Activated T-cell treated with anti-CD3 and anti-CD28 coated beads for 4 hours (primary cell): Measurements from ENCODE around the gene MT1M.
"Not testable (repeated sequence)": the region's sequence is repeated elsewhere in the genome, so short reads cannot be mapped to it uniquely, and the experiment has no call there.

ENCODE experiments used
- DNase-seq: peaks from one replicate; pipeline ENCODE4 v3.0.0-alpha.2; 2020

MT1M gene

GRCh38 chr16:56632156-56632847 lies at the start of gene MT1M:
TSS of gene MT1M (plus strand) at chr16:56632659. CDS start at chr16:56632732, 73 bp downstream.
- no peak for DNase-seq

- DNase-seq: not testable (repeated sequence)
These were observed 49.5 kb upstream of the MT1M start for GRCh38 chr16:56582911-56583310.

- DNase-seq: no peak
These were observed 48.9 kb upstream of the MT1M start for GRCh38 chr16:56583351-56584168.

GRCh38 chr16:56584276-56584675 lies 48.2 kb upstream of the MT1M start:
- DNase-seq: no peak

GRCh38 chr16:56588781-56589140 lies 43.7 kb upstream of the MT1M start:
- DNase-seq: no peak

- DNase-seq: no peak
These were observed 43.1 kb upstream of the MT1M start, which contains the start of gene MT3 for GRCh38 chr16:56589141-56590039. TSS of gene MT3 (plus strand) at chr16:56589528. CDS start at chr16:56589591, 63 bp downstream.

GRCh38 chr16:56591377-56592060 lies 40.9 kb upstream of the MT1M start:
- DNase-seq: no peak

- DNase-seq: no peak
These were observed 38.7 kb upstream of the MT1M start for GRCh38 chr16:56593573-56594291.

GRCh38 chr16:56594292-56594619 lies 38.2 kb upstream of the MT1M start:
- no peak for DNase-seq

GRCh38 chr16:56600398-56600999 lies 32.0 kb upstream of the MT1M start:
- DNase-seq: no peak

GRCh38 chr16:56601325-56601724 lies 31.1 kb upstream of the MT1M start:
- no peak for DNase-seq

GRCh38 chr16:56603589-56603988 lies 28.9 kb upstream of the MT1M start:
- no peak for DNase-seq

GRCh38 chr16:56604966-56605365 lies 27.5 kb upstream of the MT1M start:
- no peak for DNase-seq

GRCh38 chr16:56605475-56605874 lies 27.0 kb upstream of the MT1M start:
- DNase-seq: no peak

- no peak for DNase-seq
These were observed 26.4 kb upstream of the MT1M start for GRCh38 chr16:56606071-56606475.

GRCh38 chr16:56606476-56607108 lies 25.9 kb upstream of the MT1M start:
- DNase-seq: no peak

- no peak for DNase-seq
These were observed 25.3 kb upstream of the MT1M start for GRCh38 chr16:56607109-56607618.

- no peak for DNase-seq
These were observed 24.8 kb upstream of the MT1M start for GRCh38 chr16:56607675-56608042.

- DNase-seq: peak; percentile 73
These were observed 24.2 kb upstream of the MT1M start, which contains the start of gene MT2A for GRCh38 chr16:56608043-56608875. TSS of gene MT2A (plus strand) at chr16:56608584. CDS start at chr16:56608656, 72 bp downstream.
